HG03066 (cell line): ENCODE measurements around the gene CUX1.

ENCODE experiments used
- ATAC-seq: cut with Tn5 transposase; IDR thresholded peaks from one replicate; pipeline ENCODE4 v1.9.1; 2021; ENCODE audit warnings: low read depth; ENCODE audit not compliant: unreplicated experiment

Gene CUX1

DNA sequence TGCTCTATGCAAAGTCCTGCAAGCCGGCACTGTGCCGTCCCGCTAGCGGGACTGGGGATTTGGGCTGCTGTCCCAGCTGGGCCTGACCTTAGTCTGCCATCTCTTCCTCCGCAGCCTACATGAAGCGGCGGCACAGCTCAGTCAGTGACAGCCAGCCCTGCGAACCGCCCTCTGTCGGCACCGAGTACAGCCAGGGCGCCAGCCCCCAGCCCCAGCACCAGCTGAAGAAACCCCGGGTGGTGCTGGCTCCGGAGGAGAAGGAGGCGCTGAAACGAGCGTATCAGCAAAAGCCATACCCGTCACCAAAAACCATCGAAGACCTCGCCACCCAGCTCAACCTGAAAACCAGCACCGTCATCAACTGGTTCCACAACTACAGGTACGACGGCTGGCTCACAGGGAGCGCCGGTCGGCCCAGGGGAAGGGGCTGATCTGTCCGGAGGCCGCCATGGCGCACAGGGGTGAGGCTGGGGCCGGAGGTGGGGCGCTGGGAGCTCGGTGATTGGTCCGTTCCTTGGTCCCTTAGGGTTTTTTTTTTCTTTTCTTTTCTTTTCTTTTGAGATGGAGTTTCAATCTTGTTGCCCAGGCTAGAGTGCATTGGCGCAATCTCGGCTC lies 421.9 kb downstream of the CUX1 start:
- ATAC-seq = no peak

GRCh38 chr7:102241431-102241830 lies 424.0 kb downstream of the CUX1 start:
- ATAC-seq = no peak

GRCh38 chr7:102244601-102245000 lies 427.2 kb downstream of the CUX1 start:
- no peak for ATAC-seq

- ATAC-seq = no peak
Measured at GRCh38 chr7:102248081-102248455, 430.6 kb downstream of the CUX1 start.

GRCh38 chr7:102248456-102249395 lies 431.3 kb downstream of the CUX1 start:
- no peak for ATAC-seq

GRCh38 chr7:102251531-102252365 lies 434.3 kb downstream of the CUX1 start:
- ATAC-seq = no peak

- ATAC-seq = no peak
Measured at GRCh38 chr7:102252366-102252982, 435.0 kb downstream of the CUX1 start.

DNA sequence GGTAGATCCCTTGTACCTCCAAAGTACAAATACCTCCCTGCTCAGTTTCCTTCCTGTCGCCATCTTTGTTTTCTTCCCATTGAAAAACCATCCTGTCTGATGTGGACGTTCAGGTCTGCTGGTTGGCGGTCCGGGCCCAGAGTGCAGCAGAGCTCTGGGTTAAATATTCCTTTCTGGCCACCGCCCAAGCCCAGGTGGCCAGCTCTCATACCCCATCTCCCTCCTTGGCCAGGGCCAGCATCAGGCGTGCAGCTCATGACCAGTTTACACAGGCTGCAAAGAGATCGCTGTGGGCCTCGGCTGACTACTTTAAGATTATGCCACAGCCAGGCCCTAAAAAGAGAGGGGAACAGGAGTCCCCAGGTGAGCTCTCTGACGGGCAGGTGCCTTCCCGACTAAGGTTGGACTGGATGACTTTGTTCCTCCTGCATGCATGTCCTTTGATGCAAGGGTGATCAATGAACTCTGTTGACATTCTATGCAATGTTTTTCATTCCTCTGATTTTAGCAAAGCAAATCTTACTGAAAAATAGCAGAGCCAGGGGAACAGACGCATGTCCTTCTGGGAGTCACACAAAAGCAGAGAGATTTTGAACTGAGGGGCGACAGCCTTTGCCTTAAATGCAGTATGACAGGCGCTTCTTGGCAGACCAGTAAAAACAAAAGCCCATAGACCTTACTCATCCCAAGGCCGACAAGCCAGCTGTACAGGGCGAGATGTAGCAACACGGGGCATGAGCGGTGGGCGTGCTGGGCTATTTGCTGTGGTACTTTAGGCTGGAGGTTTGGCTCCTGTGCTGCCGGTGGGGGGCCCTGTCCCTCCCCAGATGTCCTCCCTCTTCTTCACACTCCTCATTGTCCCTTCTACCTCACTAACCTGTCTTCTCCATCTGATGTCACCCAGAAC lies 435.9 kb downstream of the CUX1 start:
- no peak for ATAC-seq

GRCh38 chr7:102253973-102254370 lies 436.5 kb downstream of the CUX1 start:
- ATAC-seq = no peak

DNA sequence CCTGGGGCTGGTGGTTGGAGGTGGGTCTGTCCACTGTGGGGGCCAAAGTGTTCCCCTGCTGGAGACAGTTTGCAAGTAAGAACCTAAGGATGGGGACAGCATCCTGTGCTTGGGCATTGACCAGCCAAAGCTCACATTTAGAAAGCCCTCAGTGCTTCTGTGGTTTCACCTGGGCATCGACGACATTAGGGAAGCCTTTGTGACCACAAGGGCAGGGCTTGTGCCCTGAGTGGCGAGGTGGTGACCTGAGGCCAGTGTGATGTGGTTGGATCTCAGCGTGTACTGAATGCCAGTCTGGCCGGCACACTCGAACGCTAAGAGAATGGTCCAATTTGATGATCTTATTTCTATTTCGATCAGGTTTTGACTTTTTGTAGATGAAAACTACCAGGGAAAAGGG lies 437.1 kb downstream of the CUX1 start:
- no peak for ATAC-seq

DNA sequence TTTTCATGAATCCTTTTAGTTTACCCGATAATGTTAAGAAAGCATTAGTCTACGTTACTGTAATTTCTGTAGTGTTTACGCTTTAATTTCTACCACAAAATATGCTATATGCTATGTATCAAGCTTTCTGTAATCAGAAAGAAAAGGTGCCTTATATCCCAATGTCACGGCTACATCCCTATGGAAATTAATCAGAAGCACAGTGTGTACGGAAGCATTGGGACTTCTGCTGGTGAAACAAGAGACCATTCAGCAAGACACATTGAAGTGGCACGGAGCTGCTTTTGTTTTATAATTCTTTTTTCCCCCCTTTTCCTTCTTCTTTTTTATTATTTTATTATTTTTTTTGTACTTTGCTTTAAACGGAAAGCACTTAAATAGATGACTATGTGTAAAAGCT lies 438.1 kb downstream of the CUX1 start:
- no peak for ATAC-seq

GRCh38 chr7:102255916-102256315 lies 438.5 kb downstream of the CUX1 start:
- ATAC-seq = no peak

GRCh38 chr7:102258073-102258748 lies 440.8 kb downstream of the CUX1 start:
- ATAC-seq = no peak

GRCh38 chr7:102258749-102259107 lies 441.3 kb downstream of the CUX1 start:
- no peak for ATAC-seq

- ATAC-seq = no peak
Measured at GRCh38 chr7:102260856-102261255, 443.4 kb downstream of the CUX1 start.

- ATAC-seq = no peak
Measured at GRCh38 chr7:102261451-102261850, 444.0 kb downstream of the CUX1 start.

DNA sequence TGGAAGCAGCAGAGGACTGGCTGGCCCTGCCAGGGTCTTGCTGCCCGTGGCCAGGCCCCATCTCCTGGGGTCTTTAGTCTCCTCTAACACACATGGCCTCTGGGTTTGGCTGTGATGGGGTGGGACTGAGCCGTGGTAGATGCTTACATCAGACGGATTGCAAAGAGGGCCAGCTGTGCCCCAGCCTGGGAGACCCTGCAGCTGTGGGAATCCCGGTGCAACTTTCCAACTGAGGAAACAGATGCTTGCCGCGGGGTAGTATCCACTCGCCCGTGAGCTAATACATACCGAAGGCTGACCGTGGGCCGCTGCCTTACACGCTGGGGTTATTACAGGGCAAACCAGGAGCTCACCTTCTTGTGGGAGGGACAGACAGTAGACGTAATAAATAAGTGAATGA lies 445.1 kb downstream of the CUX1 start:
- no peak for ATAC-seq

GRCh38 chr7:102264367-102264891 lies 447.0 kb downstream of the CUX1 start:
- no peak for ATAC-seq

DNA sequence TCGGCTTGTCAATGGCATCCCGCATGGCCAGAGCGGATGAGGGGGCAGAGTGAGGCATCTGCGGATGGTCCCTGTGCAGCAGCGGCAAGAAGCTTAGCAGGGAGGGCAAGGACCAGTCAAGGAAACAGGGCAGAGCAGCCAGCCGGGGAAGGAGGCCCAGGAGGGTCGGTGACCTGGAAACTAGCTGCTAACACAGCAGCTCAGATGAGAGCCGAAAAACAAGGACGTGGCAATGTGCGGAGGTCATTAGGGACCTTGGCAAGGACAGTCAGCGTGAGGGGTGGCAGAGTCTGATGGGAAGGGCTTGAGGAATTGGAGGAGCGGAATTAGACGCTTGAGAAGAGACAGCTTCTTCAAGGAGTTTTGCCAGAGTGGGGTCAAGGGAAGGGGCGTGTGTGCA lies 449.1 kb downstream of the CUX1 start:
- ATAC-seq = no peak
